ENCODE measurements around the gene CRCP.

The CRCP gene

GRCh38 chr7:66189695-66190503 is 75.3 kb downstream of the CRCP start:
- DNase-seq (ENCODE audit: low read depth, low spot score): no peak

- DNase-seq (ENCODE audit: low read depth, low spot score): no peak
Measured at GRCh38 chr7:66190504-66190857, 75.8 kb downstream of the CRCP start.

GRCh38 chr7:66193146-66193725 is 78.6 kb downstream of the CRCP start:
- no peak for DNase-seq (ENCODE audit: low read depth, low spot score)

GRCh38 chr7:66198469-66198868 is 83.8 kb downstream of the CRCP start:
- DNase-seq (ENCODE audit: low read depth, low spot score): no peak

GRCh38 chr7:66198956-66199355 is 84.3 kb downstream of the CRCP start:
- no peak for DNase-seq (ENCODE audit: low read depth, low spot score)

GRCh38 chr7:66202441-66202840 is 87.8 kb downstream of the CRCP start:
- no peak for DNase-seq (ENCODE audit: low read depth, low spot score)

Measured in iPS DF 19.7 (cell line).